Cardiac fibroblast (primary cell): ENCODE measurements around the gene GNA14.

Experiments
- DNase-seq, 2 donors: peaks; one replicate each; pipeline versions ENCODE4 v3.0.0 to v3.0.0-alpha.2; 2010; ENCODE audit warnings: low read depth in 2 of 2
- H3K4me3 ChIP-seq, 2 donors: replicated peaks in 1 of 2; 1 replicate in 1 of 2; 2 replicates in 1 of 2; pipeline ENCODE4 v1.5.1; 2011; ENCODE audit warnings: low read depth in 2 of 2, low read length in 2 of 2, mild to moderate bottlenecking in 2 of 2, moderate library complexity in 1 of 2
- CTCF ChIP-seq: IDR thresholded peaks from one replicate; pipeline ENCODE4 v1.5.1; 2011; ENCODE audit warnings: low read depth, mild to moderate bottlenecking, low read length, inconsistent platforms

Gene GNA14

GRCh38 chr9:77518688-77519087 lies 129.4 kb downstream of the GNA14 start:
- no peak for TF ChIP-seq CTCF
- H3K4me3 ChIP-seq, result no peak overlapping the region
- no peak for DNase-seq

- H3K4me3 ChIP-seq, result no peak overlapping the region
- DNase-seq, result no peak
- TF ChIP-seq CTCF, result no peak
These were observed 131.3 kb downstream of the GNA14 start for GRCh38 chr9:77516781-77517180.

- peak; percentile 80 to 93 for DNase-seq
- no peak for TF ChIP-seq CTCF
- no peak overlapping the region for H3K4me3 ChIP-seq
These were observed 133.0 kb downstream of the GNA14 start for GRCh38 chr9:77514886-77515711.

GRCh38 chr9:77513457-77513856 lies 134.7 kb downstream of the GNA14 start:
- DNase-seq, result no peak
- H3K4me3 ChIP-seq, result no peak overlapping the region
- TF ChIP-seq CTCF, result no peak

GRCh38 chr9:77512876-77513275 lies 135.2 kb downstream of the GNA14 start:
- no peak overlapping the region for H3K4me3 ChIP-seq
- DNase-seq, result peak; percentile 26 to 46
- no peak for TF ChIP-seq CTCF

GRCh38 chr9:77511525-77511924 lies 136.6 kb downstream of the GNA14 start:
- H3K4me3 ChIP-seq, result no peak overlapping the region
- DNase-seq, result no peak
- no peak for TF ChIP-seq CTCF
